Measurements from ENCODE around the gene MYO15B. TPM values are rescaled to one million over a fixed set of nuclear protein-coding genes. Genes with fewer than 3 reads are reported as not detected.

MYO15B gene
- total RNA-seq, 1 experiment from 2014 or later, result 7.1 TPM

DNA sequence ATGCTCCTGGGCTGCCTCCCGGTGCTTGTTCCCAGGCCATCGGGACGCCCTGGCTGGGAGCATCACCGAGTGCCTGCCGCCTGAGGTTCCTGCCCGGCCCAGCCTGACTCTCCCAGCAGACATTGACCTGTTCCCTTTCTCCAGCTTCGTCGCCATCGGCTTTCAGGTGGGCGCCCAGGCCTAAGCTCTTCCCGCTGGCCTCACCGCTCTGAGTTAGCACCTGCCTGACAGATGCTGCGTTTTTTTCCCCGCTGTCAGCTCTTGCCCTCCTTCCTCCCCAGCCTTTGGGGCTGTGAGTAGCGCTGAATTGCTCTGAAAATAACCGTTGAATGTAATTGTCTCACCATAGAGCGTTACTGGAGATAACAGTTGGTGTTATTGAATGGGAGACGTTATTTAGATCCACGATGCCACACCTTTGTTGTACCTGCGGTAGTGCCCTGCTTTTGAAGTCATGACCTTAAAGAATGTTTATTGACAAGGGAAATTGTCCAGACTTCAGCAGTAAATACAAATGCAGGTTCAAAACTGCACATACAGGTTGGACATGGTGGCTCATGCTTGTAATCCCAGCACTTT lies 24.3 kb downstream of the MYO15B start:
- no peaks in the 10 kb centered on the region for H3K27me3 ChIP-seq (ENCODE audit: low read length)
- TF ChIP-seq EZH2 (IDR thresholded peaks at IDR 0.05; ENCODE audit: low read length, unreplicated experiment) (no peak), CTCF (conservative IDR thresholded peaks at IDR 0.05; ENCODE audit: low read depth, low read length) (no peak), EZH2phosphoT487 (IDR thresholded peaks at IDR 0.05; ENCODE audit: borderline replicate concordance, low read length) (no peak)
- intact Hi-C loops (cut with micrococcal nuclease), result no loop called here
- H3K4me1 ChIP-seq (ENCODE audit: insufficient read depth, low read length), result peaks cover 12% of the 10 kb centered on the region
- ATAC-seq (no peak), DNase-seq (peak; percentile 23)
- POLR2A ChIA-PET (ENCODE audit: unreplicated experiment), result no interaction called here
- no peaks in the 10 kb centered on the region for H3K9me2 ChIP-seq (replicated peaks; ENCODE audit: low read length)
- H3K4me2 ChIP-seq (ENCODE audit: low read length), result no peak overlapping the region
- H3K36me3 ChIP-seq (ENCODE audit: low read depth, low read length), result no peaks in the 10 kb centered on the region
- no peaks in the 10 kb centered on the region for H3K79me2 ChIP-seq (ENCODE audit: low read length)
- H3K4me3 ChIP-seq (ENCODE audit: low read length), result no peak overlapping the region
- CTCF ChIA-PET, result interaction anchor here (0.6 to 1.7 kb wide), 2 partner anchors 11 to 72 kb away, joined by 3 to 12 read pairs; no protein-coding TSS in a partner anchor
- no peak overlapping the region for H3K9ac ChIP-seq (ENCODE audit: low read length)
- H3F3A ChIP-seq (ENCODE audit: low read length, unreplicated experiment), result no peaks in the 10 kb centered on the region
- no peak overlapping the region for H3K27ac ChIP-seq (ENCODE audit: low read length)
- H3K9me3 ChIP-seq (ENCODE audit: low read length), result no peaks in the 10 kb centered on the region
- BruUV-seq (replicated peaks), result no TSS peak
- H2AFZ ChIP-seq (ENCODE audit: low read length), result no peak overlapping the region
- H4K20me1 ChIP-seq (ENCODE audit: low read length), result no peaks in the 10 kb centered on the region

- Histone ChIP-seq H3K36me3 (ENCODE audit: low read depth, low read length) (no peaks in the 10 kb centered on the region), H3K4me1 (ENCODE audit: insufficient read depth, low read length) (peaks cover 12% of the 10 kb centered on the region), H4K20me1 (ENCODE audit: low read length) (no peaks in the 10 kb centered on the region), H3K4me2 (ENCODE audit: low read length) (no peak overlapping the region), H3F3A (ENCODE audit: low read length, unreplicated experiment) (no peaks in the 10 kb centered on the region), H3K9ac (ENCODE audit: low read length) (no peak overlapping the region), H3K27ac (ENCODE audit: low read length) (no peak overlapping the region), H3K79me2 (ENCODE audit: low read length) (no peaks in the 10 kb centered on the region), H3K4me3 (ENCODE audit: low read length) (no peak overlapping the region), H3K9me2 (replicated peaks; ENCODE audit: low read length) (no peaks in the 10 kb centered on the region), H3K9me3 (ENCODE audit: low read length) (no peaks in the 10 kb centered on the region), H2AFZ (ENCODE audit: low read length) (no peak overlapping the region), H3K27me3 (ENCODE audit: low read length) (no peaks in the 10 kb centered on the region)
- CTCF ChIA-PET, result no interaction called here
- DNase-seq (no peak), ATAC-seq (no peak)
- POLR2A ChIA-PET (ENCODE audit: unreplicated experiment), result no interaction called here
- intact Hi-C loops (cut with micrococcal nuclease), result no loop called here
- no TSS peak for BruUV-seq (replicated peaks)
- no peak for TF ChIP-seq EZH2 (IDR thresholded peaks at IDR 0.05; ENCODE audit: low read length, unreplicated experiment)
Observed at GRCh38 chr17:75612906-75613626, 25.5 kb downstream of the MYO15B start.

DNA sequence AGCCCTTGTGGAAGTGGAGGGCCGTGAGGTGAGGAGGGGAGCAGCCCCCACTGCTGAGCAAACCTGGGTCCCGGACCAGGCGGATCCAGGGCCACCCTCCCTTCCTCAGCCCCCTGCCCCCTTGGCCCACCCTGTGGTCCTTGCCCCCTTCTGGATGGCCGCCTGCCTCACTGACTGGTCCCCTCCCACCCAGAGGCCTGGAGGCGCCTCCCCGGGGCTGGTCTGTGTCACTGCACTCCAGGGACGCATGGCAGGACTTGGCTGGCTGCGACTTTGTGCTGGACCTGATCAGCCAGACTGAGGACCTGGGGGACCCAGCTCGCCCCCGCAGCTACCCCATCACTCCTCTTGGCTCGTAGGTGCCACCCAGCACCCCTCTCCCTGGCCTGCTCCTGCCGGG lies 26.4 kb downstream of the MYO15B start:
- no peaks in the 10 kb centered on the region for H3K9me3 ChIP-seq (ENCODE audit: low read length)
- no peak overlapping the region for H3K27ac ChIP-seq (ENCODE audit: low read length)
- DNase-seq (no peak), ATAC-seq (no peak)
- no peaks in the 10 kb centered on the region for H3F3A ChIP-seq (ENCODE audit: low read length, unreplicated experiment)
- H3K4me3 ChIP-seq (ENCODE audit: low read length), result no peak overlapping the region
- H3K4me2 ChIP-seq (ENCODE audit: low read length), result no peak overlapping the region
- no peak overlapping the region for H2AFZ ChIP-seq (ENCODE audit: low read length)
- POLR2A ChIA-PET (ENCODE audit: unreplicated experiment), result no interaction called here
- no TSS peak for BruUV-seq (replicated peaks)
- H4K20me1 ChIP-seq (ENCODE audit: low read length), result no peaks in the 10 kb centered on the region
- intact Hi-C loops (cut with micrococcal nuclease), result no loop called here
- H3K4me1 ChIP-seq (ENCODE audit: insufficient read depth, low read length), result peaks cover 12% of the 10 kb centered on the region
- TF ChIP-seq EZH2 (IDR thresholded peaks at IDR 0.05; ENCODE audit: low read length, unreplicated experiment) (no peak), CTCF (conservative IDR thresholded peaks at IDR 0.05; ENCODE audit: low read depth, low read length) (peak; percentile 42), EZH2phosphoT487 (IDR thresholded peaks at IDR 0.05; ENCODE audit: borderline replicate concordance, low read length) (no peak)
- no peaks in the 10 kb centered on the region for H3K79me2 ChIP-seq (ENCODE audit: low read length)
- CTCF ChIA-PET, result no interaction called here
- no peaks in the 10 kb centered on the region for H3K9me2 ChIP-seq (replicated peaks; ENCODE audit: low read length)
- H3K9ac ChIP-seq (ENCODE audit: low read length), result no peak overlapping the region
- no peaks in the 10 kb centered on the region for H3K27me3 ChIP-seq (ENCODE audit: low read length)
- no peaks in the 10 kb centered on the region for H3K36me3 ChIP-seq (ENCODE audit: low read depth, low read length)

All from PC-3 (cell line).